HepG2 (cell line): ENCODE results near the gene ELOVL6. TPM values are rescaled to one million over a fixed set of nuclear protein-coding genes. Genes with fewer than 3 reads are reported as not detected.

Experiments
- ATAC-seq: fragments of 200-7000 bp; cut with Tn5 transposase; 3 replicates; pipeline ENCODE4 v1.9.1; 2020; ENCODE audit warnings: mild to moderate bottlenecking, moderate library complexity
- BruUV-seq: library from RNA; stranded (reverse); fragments of 400-500 nt; replicated peaks from 2 replicates; lab custom pipeline; 2021; lab: Mats Ljungman, UMichigan
- CTCF ChIA-PET: fragments of 300-600 bp; formaldehyde crosslinking; extraction: SDS; loops from one replicate; lab custom pipeline; 2021; ENCODE audit warnings: low total read pairs, inconsistent platforms, low intra/inter-chr PET ratio; lab: Yijun Ruan, JAX
- POLR2A ChIA-PET: fragments of 350-600 bp; sonication (Branson Sonifier 250); formaldehyde crosslinking; loops from one replicate; lab custom pipeline; 2020; ENCODE audit warnings: antibody characterized with exemption, inconsistent platforms; lab: Yijun Ruan, JAX
- DNase-seq: peaks from one replicate; pipeline ENCODE4 v3.0.0-alpha.2; 2015; ENCODE audit warnings: low spot score
- FAIRE-seq: peaks from 3 replicates; lab custom pipeline; 2011; peaks lifted over from hg19 to GRCh38; lab: Jason Lieb, UNC
- H2AFZ ChIP-seq: one replicate; pipeline ENCODE4 v1.6.1; 2011; ENCODE audit warnings: low read length, inconsistent platforms
- H3K27ac ChIP-seq: fragments of 300-600 bp; 3 replicates; pipeline ENCODE4 v1.8.0; 2011; ENCODE audit warnings: mixed run types, mild to moderate bottlenecking, mixed read lengths, low read length, inconsistent platforms; ENCODE audit not compliant: insufficient read depth; ENCODE audit errors: extremely low read length
- H3K27me3 ChIP-seq, 2 experiments: fragments of 200-600 bp in 1 of 2; 2 replicates in 1 of 2; 3 replicates in 1 of 2; pipeline versions ENCODE4 v1.6.0 to v1.8.0; 2011; ENCODE audit warnings: low read length in 2 of 2, mild to moderate bottlenecking in 2 of 2, moderate library complexity in 2 of 2, inconsistent platforms in 1 of 2; ENCODE audit not compliant: insufficient read depth in 2 of 2, control insufficient read depth in 1 of 2
- H3K36me3 ChIP-seq, 2 experiments: fragments of 200-600 bp in 1 of 2; replicated peaks in 1 of 2; 2 replicates in 1 of 2; 3 replicates in 1 of 2; pipeline versions ENCODE4 v1.5.1 to v1.8.0; 2011; ENCODE audit warnings: low read length in 2 of 2, inconsistent platforms in 1 of 2; ENCODE audit not compliant: insufficient read depth in 2 of 2, control insufficient read depth in 1 of 2
- H3K4me1 ChIP-seq: 2 replicates; pipeline ENCODE4 v1.5.1; 2012; ENCODE audit warnings: low read length, inconsistent platforms; ENCODE audit not compliant: insufficient read depth
- H3K4me2 ChIP-seq: 2 replicates; pipeline ENCODE4 v1.6.0; 2011; ENCODE audit warnings: low read depth, low read length, inconsistent platforms
- H3K4me3 ChIP-seq, 3 experiments: fragments of 200-600 bp in 1 of 3; sonication (generic), shearing (Covaris generic) in 1 of 3; replicated peaks in 1 of 3; 2 replicates each; pipeline ENCODE4 v1.5.1; 2011 to 2016; ENCODE audit warnings: low read length in 3 of 3, inconsistent platforms in 2 of 3, low read depth in 2 of 3, mild to moderate bottlenecking in 2 of 3, control low read depth in 1 of 3, mixed read lengths in 1 of 3; ENCODE audit not compliant: insufficient read depth in 1 of 3
- H3K79me2 ChIP-seq: one replicate; pipeline ENCODE4 v1.6.1; 2011; ENCODE audit warnings: low read length, inconsistent platforms; ENCODE audit not compliant: insufficient read depth
- H3K9ac ChIP-seq: 2 replicates; pipeline ENCODE4 v1.6.0; 2011; ENCODE audit warnings: mild to moderate bottlenecking, low read depth, low read length, inconsistent platforms; ENCODE audit not compliant: insufficient read depth
- H3K9me3 ChIP-seq: 2 replicates; pipeline ENCODE4 v1.5.1; 2012; ENCODE audit warnings: mild to moderate bottlenecking, low read length
- H4K20me1 ChIP-seq: 2 replicates; pipeline ENCODE4 v1.6.0; 2011; ENCODE audit warnings: inconsistent platforms, mild to moderate bottlenecking, low read length, moderate library complexity; ENCODE audit not compliant: insufficient read depth
- KDM6A ChIP-seq: IDR thresholded peaks from 2 replicates; pipeline ENCODE4 v1.6.1; 2016; ENCODE audit warnings: low read depth
- PLRG1 ChIP-seq: fragments of 450-650 bp; conservative IDR thresholded peaks from 2 replicates; pipeline ENCODE4 v1.6.1; 2016
- RXRB ChIP-seq: IDR thresholded peaks from 2 replicates; pipeline ENCODE4 v1.6.1; 2016; ENCODE audit warnings: borderline replicate concordance, missing genetic modification reagents, missing compliant biosample characterization
- SP1 ChIP-seq, 2 experiments: fragments of 450-650 bp in 1 of 2; sonication (generic) in 1 of 2; formaldehyde crosslinking in 1 of 2; IDR thresholded peaks; 2 replicates each; pipeline versions ENCODE4 v1.4.0 to v1.6.1; 2016 to 2020; ENCODE audit warnings: missing genetic modification reagents in 1 of 2
- YY1 ChIP-seq: IDR thresholded peaks from 2 replicates; pipeline ENCODE4 v1.6.1; 2011; ENCODE audit warnings: low read length, low read depth, moderate library complexity, mild to moderate bottlenecking; ENCODE audit not compliant: insufficient read depth, insufficient replicate concordance
- ZNF251 ChIP-seq: sonication (generic); formaldehyde crosslinking; IDR thresholded peaks from 2 replicates; pipeline ENCODE4 v1.9.0; 2021; ENCODE audit warnings: mild to moderate bottlenecking, missing genetic modification reagents
- ZNF414 ChIP-seq: sonication (generic); formaldehyde crosslinking; IDR thresholded peaks from 2 replicates; pipeline ENCODE4 v1.5.0; 2020; ENCODE audit warnings: missing genetic modification reagents
- ZNF563 ChIP-seq: sonication (generic); formaldehyde crosslinking; IDR thresholded peaks from 2 replicates; pipeline ENCODE4 v1.8.0; 2022; ENCODE audit warnings: mild to moderate bottlenecking, moderate library complexity, missing genetic modification reagents
- WGBS: methylation state at CpG from one replicate; pipeline ENCODE4 v1.1.6; 2017; ENCODE audit warnings: low lambda C conversion rate; 5-methylcytosine and 5-hydroxymethylcytosine counted together
- in situ Hi-C: cut with HindIII; loops from 2 replicates; pipeline ENCODE4 v1.10.0; 2017; ENCODE audit warnings: low pct_unique_long_range_greater_than_20kb; ENCODE audit not compliant: extremely low pct_ligation_motif_present
- intact Hi-C: fragments of 100-400 bp; cut with micrococcal nuclease; formaldehyde crosslinking; loops from one replicate; pipeline ENCODE4 v1.10.0; 2022; ENCODE audit not compliant: unreplicated experiment
- polyA plus RNA-seq, 8 experiments: library from polyadenylated mRNA; depleted of rRNA in 3 of 8; stranded (reverse) in 7 of 8; unstranded in 1 of 8; fragments of >200 nt; fragmentation: Illumina TruSeq in 4 of 8; extraction: Trizol in 4 of 8; gene quantifications; 2 replicates each; pipeline versions ENCODE4 v1.2.1 to v1.2.3, GENCODE V29; 2011 to 2016; ENCODE audit warnings: low read depth in 4 of 8, missing spikeins in 1 of 8, mixed read lengths in 1 of 8; ENCODE audit not compliant: insufficient read depth in 1 of 8
- total RNA-seq, 5 experiments: library from RNA; depleted of rRNA; stranded (reverse); fragments of >200 nt; fragmentation: Illumina TruSeq; extraction: Trizol; gene quantifications; 2 replicates each; pipeline ENCODE4 v1.2.3, GENCODE V29; 2016; ENCODE audit warnings: low read depth in 1 of 5
- TF ChIP-seq, protein P1 (sequence below): sonication (generic); formaldehyde crosslinking; IDR thresholded peaks from 2 replicates; pipeline ENCODE4 v1.4.0; 2020; ENCODE audit warnings: missing genetic modification reagents
- TF ChIP-seq, protein P2 (sequence below): sonication (generic); formaldehyde crosslinking; IDR thresholded peaks from 2 replicates; pipeline ENCODE4 v1.5.1; 2020; ENCODE audit warnings: missing genetic modification reagents, mild to moderate bottlenecking, borderline replicate concordance

ELOVL6 gene
- total and polyA plus RNA-seq, 2 of the 13 experiments (the other 11 are each of a cell fraction or from before 2014, with no cell fraction given) = 14.1 to 23.2 TPM

GRCh38 chr4:110071466-110071865, 126.9 kb downstream of the ELOVL6 start:
- in situ Hi-C loops (no loop called here), intact Hi-C loops (no loop called here)
- H3K9ac ChIP-seq = no peak overlapping the region
- H3K4me3 ChIP-seq = no peak overlapping the region
- no peak for ATAC-seq
- no peaks in the 10 kb centered on the region for H3K9me3 ChIP-seq
- H2AFZ ChIP-seq = no peak overlapping the region
- H3K27me3 ChIP-seq = no peaks in the 10 kb centered on the region
- H3K27ac ChIP-seq = no peak overlapping the region
- no peak for DNase-seq
- peaks cover 1 to 7% of the 10 kb centered on the region in 2 experiments; a peak in 1 of 5 replicates for H3K36me3 ChIP-seq
- no peak overlapping the region for H3K4me2 ChIP-seq
- TF ChIP-seq, protein P1, sequence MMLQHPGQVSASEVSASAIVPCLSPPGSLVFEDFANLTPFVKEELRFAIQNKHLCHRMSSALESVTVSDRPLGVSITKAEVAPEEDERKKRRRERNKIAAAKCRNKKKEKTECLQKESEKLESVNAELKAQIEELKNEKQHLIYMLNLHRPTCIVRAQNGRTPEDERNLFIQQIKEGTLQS = no peak
- TF ChIP-seq ZNF414 (CRISPR knock-in tag) (no peak), RXRB (CRISPR knock-in tag) (no peak), ZNF563 (no peak), KDM6A (no peak), SP1 (IDR thresholded peaks at IDR 0.05) (no peak), SP1 (CRISPR knock-in tag; IDR thresholded peaks at IDR 0.05) (no peak), YY1 (no peak), PLRG1 (no peak), ZNF251 (no peak)
- TF ChIP-seq, protein P2, sequence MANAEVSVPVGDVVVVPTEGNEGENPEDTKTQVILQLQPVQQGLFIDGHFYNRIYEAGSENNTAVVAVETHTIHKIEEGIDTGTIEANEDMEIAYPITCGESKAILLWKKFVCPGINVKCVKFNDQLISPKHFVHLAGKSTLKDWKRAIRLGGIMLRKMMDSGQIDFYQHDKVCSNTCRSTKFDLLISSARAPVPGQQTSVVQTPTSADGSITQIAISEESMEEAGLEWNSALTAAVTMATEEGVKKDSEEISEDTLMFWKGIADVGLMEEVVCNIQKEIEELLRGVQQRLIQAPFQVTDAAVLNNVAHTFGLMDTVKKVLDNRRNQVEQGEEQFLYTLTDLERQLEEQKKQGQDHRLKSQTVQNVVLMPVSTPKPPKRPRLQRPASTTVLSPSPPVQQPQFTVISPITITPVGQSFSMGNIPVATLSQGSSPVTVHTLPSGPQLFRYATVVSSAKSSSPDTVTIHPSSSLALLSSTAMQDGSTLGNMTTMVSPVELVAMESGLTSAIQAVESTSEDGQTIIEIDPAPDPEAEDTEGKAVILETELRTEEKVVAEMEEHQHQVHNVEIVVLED (CRISPR knock-in tag) = no peak
- TF ChIP-seq, all 625 proteins: peak for 0
- 96% methylated on average over 6 of the region's 6 CpGs for WGBS
- no TSS peak for BruUV-seq
- FAIRE-seq = no peak
- 0 out of 2 replicates have a peak, but pooled peaks cover 3% of the 10 kb centered on the region for H4K20me1 ChIP-seq
- no peaks in the 10 kb centered on the region for H3K4me1 ChIP-seq
- ChIA-PET CTCF (no interaction called here), POLR2A (no interaction called here)
- no peaks in the 10 kb centered on the region for H3K79me2 ChIP-seq
